Thoracic aorta (tissue), 2 donors: ENCODE results near the gene CCDC13. TPM values are rescaled to one million over a fixed set of nuclear protein-coding genes. Genes with fewer than 3 reads are reported as not detected.

Experiments
- ATAC-seq: fragments of 150-250 bp; one replicate; pipeline ENCODE4 v1.8.0; 2017; ENCODE audit warnings: low read depth; ENCODE audit not compliant: insufficient number of reproducible peaks, low FRiP score
- DNase-seq: peaks from one replicate; pipeline ENCODE4 v3.0.0-alpha.2; 2020; ENCODE audit warnings: low spot score
- H3K27ac ChIP-seq, 2 donors: fragments of 200-600 bp; sonication (generic); 1 replicate in 1 of 2; 2 replicates in 1 of 2; pipeline ENCODE4 v1.5.1; 2016; ENCODE audit warnings: mild to moderate bottlenecking in 2 of 2, moderate library complexity in 2 of 2
- H3K27me3 ChIP-seq: fragments of 200-600 bp; sonication (generic); replicated peaks from 2 replicates; pipeline ENCODE4 v1.6.0; 2016; ENCODE audit warnings: mild to moderate bottlenecking; ENCODE audit not compliant: insufficient read depth
- H3K36me3 ChIP-seq: fragments of 200-600 bp; sonication (generic); one replicate; pipeline ENCODE4 v1.5.1; 2016
- H3K4me1 ChIP-seq, 2 donors: fragments of 200-600 bp; sonication (generic); 1 replicate in 1 of 2; 2 replicates in 1 of 2; pipeline versions ENCODE4 v1.5.1 to v1.6.0; 2016; ENCODE audit warnings: low read depth in 2 of 2, mild to moderate bottlenecking in 1 of 2; ENCODE audit not compliant: control insufficient read depth in 1 of 2
- H3K4me3 ChIP-seq: fragments of 200-600 bp; sonication (generic); 2 replicates; pipeline ENCODE4 v1.5.1; 2016; ENCODE audit warnings: mild to moderate bottlenecking
- H3K9me3 ChIP-seq: fragments of 200-600 bp; sonication (generic); 2 replicates; pipeline ENCODE4 v1.5.1; 2016
- total RNA-seq, 2 donors: library from RNA; depleted of rRNA; stranded (reverse); fragments of >200 nt; gene quantifications; one replicate each; pipeline versions ENCODE4 v1.1.0 to v1.2.3, GENCODE V29; 2016
- TF ChIP-seq, protein P1 (sequence below): fragments of 200-600 bp; sonication (generic); IDR thresholded peaks from one replicate; pipeline ENCODE4 v1.5.1; 2019; ENCODE audit warnings: antibody characterized with exemption

CCDC13 gene
- total RNA-seq, 2 donors from 2014 or later = 1.5 to 3.1 TPM

DNA sequence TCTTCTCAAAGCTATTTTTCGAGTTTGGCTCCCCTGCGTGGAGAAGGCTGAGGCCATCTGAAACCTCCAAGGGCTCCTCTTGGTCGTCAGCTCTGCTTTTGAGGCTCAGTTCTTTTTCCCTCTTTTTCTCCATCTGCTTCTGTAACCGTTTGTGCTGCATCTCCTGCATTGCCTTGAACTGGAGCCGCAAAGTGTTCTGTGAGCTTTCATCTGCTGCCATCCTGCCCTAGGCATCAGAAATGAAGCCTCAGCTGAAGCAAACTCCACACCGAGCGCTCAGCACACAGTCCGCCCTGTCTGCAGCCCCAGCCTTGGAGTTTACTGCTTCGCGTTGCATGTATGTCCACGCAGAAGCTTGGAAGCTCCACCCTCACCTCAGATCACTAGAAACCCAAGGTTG lies 14.9 kb downstream of the CCDC13 start:
- H3K36me3 ChIP-seq = no peaks in the 10 kb centered on the region
- DNase-seq (no peak), ATAC-seq (no peak)
- no peaks in the 10 kb centered on the region for H3K9me3 ChIP-seq
- peaks cover 3 to 5% of the 10 kb centered on the region in 2 donors for H3K4me1 ChIP-seq
- H3K4me3 ChIP-seq = no peak overlapping the region
- no peak overlapping the region for H3K27ac ChIP-seq
- no peaks in the 10 kb centered on the region for H3K27me3 ChIP-seq
- TF ChIP-seq, protein P1, sequence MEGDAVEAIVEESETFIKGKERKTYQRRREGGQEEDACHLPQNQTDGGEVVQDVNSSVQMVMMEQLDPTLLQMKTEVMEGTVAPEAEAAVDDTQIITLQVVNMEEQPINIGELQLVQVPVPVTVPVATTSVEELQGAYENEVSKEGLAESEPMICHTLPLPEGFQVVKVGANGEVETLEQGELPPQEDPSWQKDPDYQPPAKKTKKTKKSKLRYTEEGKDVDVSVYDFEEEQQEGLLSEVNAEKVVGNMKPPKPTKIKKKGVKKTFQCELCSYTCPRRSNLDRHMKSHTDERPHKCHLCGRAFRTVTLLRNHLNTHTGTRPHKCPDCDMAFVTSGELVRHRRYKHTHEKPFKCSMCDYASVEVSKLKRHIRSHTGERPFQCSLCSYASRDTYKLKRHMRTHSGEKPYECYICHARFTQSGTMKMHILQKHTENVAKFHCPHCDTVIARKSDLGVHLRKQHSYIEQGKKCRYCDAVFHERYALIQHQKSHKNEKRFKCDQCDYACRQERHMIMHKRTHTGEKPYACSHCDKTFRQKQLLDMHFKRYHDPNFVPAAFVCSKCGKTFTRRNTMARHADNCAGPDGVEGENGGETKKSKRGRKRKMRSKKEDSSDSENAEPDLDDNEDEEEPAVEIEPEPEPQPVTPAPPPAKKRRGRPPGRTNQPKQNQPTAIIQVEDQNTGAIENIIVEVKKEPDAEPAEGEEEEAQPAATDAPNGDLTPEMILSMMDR = no peak

GRCh38 chr3:42756681-42757213 lies 16.3 kb downstream of the CCDC13 start:
- no peaks in the 10 kb centered on the region for H3K9me3 ChIP-seq
- no peak for ATAC-seq
- TF ChIP-seq, protein P1 = no peak
- no peak overlapping the region for H3K27ac ChIP-seq
- peaks cover 0 to 2% of the 10 kb centered on the region in 2 donors for H3K4me1 ChIP-seq
- no peak overlapping the region for H3K4me3 ChIP-seq
- no peaks in the 10 kb centered on the region for H3K27me3 ChIP-seq
- DNase-seq = no peak
- H3K36me3 ChIP-seq = no peaks in the 10 kb centered on the region

- TF ChIP-seq, protein P1 = no peak
- no peak for ATAC-seq
- Histone ChIP-seq H3K27me3 (no peaks in the 10 kb centered on the region), H3K4me1 (peaks cover 0 to 9% of the 10 kb centered on the region in 2 donors), H3K27ac (no peak overlapping the region), H3K4me3 (no peak overlapping the region), H3K36me3 (no peaks in the 10 kb centered on the region), H3K9me3 (no peaks in the 10 kb centered on the region)
- DNase-seq = no peak
Measured at GRCh38 chr3:42755681-42756578, 17.1 kb downstream of the CCDC13 start.

DNA sequence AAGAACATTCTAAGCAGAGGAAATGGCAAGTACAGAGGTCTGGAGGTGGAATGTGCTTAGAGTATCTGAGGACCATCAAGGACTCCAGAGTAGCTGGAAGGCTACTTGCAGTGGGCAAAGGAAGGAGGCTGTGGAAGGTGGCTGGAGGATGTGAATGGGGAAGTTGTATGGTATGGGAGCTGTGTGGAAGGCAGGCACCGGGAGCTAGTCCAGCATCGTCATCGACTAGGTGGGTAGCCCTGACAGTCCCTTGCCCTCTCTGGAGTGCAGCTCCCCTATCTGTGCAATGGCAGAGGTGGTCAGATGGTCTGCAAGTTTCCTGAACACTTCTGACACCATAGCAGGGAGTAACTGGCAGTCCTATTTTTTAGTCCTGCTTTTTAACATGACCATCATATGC lies 19.3 kb downstream of the CCDC13 start:
- Histone ChIP-seq H3K27me3 (no peaks in the 10 kb centered on the region), H3K27ac (no peak overlapping the region), H3K4me3 (no peak overlapping the region), H3K36me3 (no peaks in the 10 kb centered on the region), H3K4me1 (peaks cover 0 to 26% of the 10 kb centered on the region in 2 donors), H3K9me3 (no peaks in the 10 kb centered on the region)
- DNase-seq (no peak), ATAC-seq (no peak)
- TF ChIP-seq, protein P1 = no peak

DNA sequence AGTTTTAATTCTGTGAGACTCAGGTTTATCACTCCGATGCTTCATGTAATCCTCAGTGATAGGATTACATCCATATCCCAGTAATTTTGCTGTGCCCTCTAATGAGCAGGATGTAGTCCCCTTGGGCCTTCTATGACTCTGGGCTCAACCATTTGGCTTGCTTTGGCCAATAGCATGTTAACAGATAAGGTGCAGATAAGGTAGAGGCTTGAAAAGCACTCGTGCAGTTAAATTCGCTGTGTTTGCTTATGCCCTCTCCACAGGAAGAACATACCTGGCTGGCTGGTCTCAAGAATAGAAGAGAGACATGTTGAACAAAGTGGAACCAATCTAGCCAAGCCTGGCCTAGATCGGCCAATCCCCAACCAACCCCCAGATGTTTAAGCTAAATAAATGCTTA lies 20.1 kb downstream of the CCDC13 start:
- no peaks in the 10 kb centered on the region for H3K9me3 ChIP-seq
- DNase-seq (no peak), ATAC-seq (no peak)
- H3K27me3 ChIP-seq = no peaks in the 10 kb centered on the region
- H3K4me3 ChIP-seq = no peak overlapping the region
- H3K36me3 ChIP-seq = no peaks in the 10 kb centered on the region
- H3K27ac ChIP-seq = no peak overlapping the region
- TF ChIP-seq, protein P1 = no peak
- H3K4me1 ChIP-seq = peaks cover 0 to 34% of the 10 kb centered on the region in 2 donors
